SK-N-MC (cell line): ENCODE data around the gene ESR2.
"Not testable (repeated sequence)": the region's sequence is repeated elsewhere in the genome, so short reads cannot be mapped to it uniquely, and the experiment has no call there.

ENCODE experiments used
- DNase-seq: peaks from one replicate; pipeline ENCODE4 v3.0.0-alpha.2; 2011; ENCODE audit warnings: low read depth, low spot score
- H3K27ac ChIP-seq: fragments of 200-600 bp; sonication (generic); 2 replicates; pipeline ENCODE4 v1.5.1; 2016; ENCODE audit warnings: mixed run types
- H3K36me3 ChIP-seq: fragments of 200-600 bp; sonication (generic); 2 replicates; pipeline ENCODE4 v1.6.1; 2017; ENCODE audit warnings: antibody characterized with exemption, low read length, mixed read lengths; ENCODE audit not compliant: insufficient read depth
- H3K4me3 ChIP-seq: fragments of 200-600 bp; sonication (generic); 2 replicates; pipeline ENCODE4 v1.5.1; 2016
- H3K9ac ChIP-seq: fragments of 200-600 bp; sonication (generic); 2 replicates; pipeline ENCODE4 v1.8.0; 2017; ENCODE audit warnings: mixed run types, mixed read lengths; ENCODE audit not compliant: insufficient read length
- H3K9me3 ChIP-seq: fragments of 200-600 bp; sonication (generic); 2 replicates; pipeline ENCODE4 v1.6.1; 2017; ENCODE audit warnings: low read depth, mild to moderate bottlenecking, antibody characterized with exemption, low read length, moderate library complexity, mixed read lengths
- EZH2 ChIP-seq: fragments of 200-600 bp; sonication (generic); IDR thresholded peaks from one replicate; pipeline ENCODE4 v1.6.1; 2017; ENCODE audit warnings: antibody characterized with exemption
- FOXP2 ChIP-seq: optimal IDR thresholded peaks from 2 replicates; pipeline ENCODE3; 2011; ENCODE audit warnings: mild to moderate bottlenecking, moderate library complexity; ENCODE audit not compliant: insufficient read depth; ENCODE audit errors: extremely low read length, control extremely low read depth
- POLR2AphosphoS5 ChIP-seq: IDR thresholded peaks from 2 replicates; pipeline ENCODE4 v1.6.1; 2012; ENCODE audit warnings: mild to moderate bottlenecking, low read depth, low read length, borderline replicate concordance

The ESR2 gene

DNA sequence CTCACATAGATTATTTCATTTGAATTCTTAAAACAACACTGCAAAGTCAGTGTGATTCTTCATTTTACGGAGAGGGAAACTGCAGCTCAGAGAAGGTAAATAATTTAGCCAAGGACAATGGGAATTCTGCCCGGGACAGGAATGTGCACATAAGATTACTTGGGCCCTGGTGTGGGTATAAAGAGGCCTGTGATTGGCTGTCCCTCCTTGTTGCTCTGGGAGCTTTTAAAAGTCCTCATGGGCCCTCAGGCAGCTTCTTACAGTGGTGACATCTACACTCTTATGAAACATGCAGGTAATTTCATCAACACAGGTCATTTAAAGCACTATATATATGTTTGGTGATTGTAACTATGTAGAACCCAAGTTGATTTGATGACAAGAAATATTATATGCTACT is 100.3 kb downstream of the ESR2 start:
- Histone ChIP-seq H3K9ac (no peak overlapping the region), H3K27ac (no peak overlapping the region), H3K4me3 (no peak overlapping the region), H3K9me3 (no peaks in the 10 kb centered on the region), H3K36me3 (no peaks in the 10 kb centered on the region; the same call in 1 of the 2 replicates)
- no peak for DNase-seq
- TF ChIP-seq POLR2AphosphoS5: no peak
- no peak for TF ChIP-seq EZH2
- TF ChIP-seq FOXP2: no peak

- Histone ChIP-seq H3K9ac (no peak overlapping the region), H3K27ac (no peak overlapping the region), H3K4me3 (no peak overlapping the region), H3K9me3 (no peaks in the 10 kb centered on the region), H3K36me3 (no peaks in the 10 kb centered on the region; the same call in 1 of the 2 replicates)
- no peak for TF ChIP-seq EZH2
- no peak for DNase-seq
Observed at GRCh38 chr14:64191756-64192155, 102.4 kb downstream of the ESR2 start.

DNA sequence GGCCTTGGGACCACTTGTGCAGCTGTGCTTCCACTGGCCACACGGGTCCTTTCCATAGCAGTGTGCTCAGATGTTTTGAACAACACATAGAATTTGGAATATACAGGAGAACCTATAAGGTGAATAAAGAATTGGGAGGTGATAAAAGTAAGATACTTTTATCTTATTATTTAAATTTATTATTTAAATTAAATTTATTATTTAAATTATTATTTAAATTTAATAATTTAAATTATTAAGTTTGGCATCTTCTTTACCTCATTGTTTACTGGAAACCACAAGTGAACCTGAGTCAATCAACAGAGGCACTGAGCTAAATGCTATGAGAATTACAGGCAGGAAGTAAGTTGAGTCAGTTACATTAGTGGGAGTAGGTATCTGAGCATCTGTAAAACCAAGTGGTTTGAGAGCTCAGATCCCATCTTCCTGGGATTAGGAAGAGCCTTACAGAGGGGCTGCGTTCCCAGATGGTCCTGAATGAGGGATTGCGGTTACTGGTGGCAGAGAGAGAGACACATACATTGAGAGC is 103.1 kb downstream of the ESR2 start:
- DNase-seq: no peak
- H3K4me3 ChIP-seq: no peak overlapping the region
- H3K9me3 ChIP-seq: no peaks in the 10 kb centered on the region
- no peak overlapping the region for H3K9ac ChIP-seq
- TF ChIP-seq POLR2AphosphoS5 (no peak), FOXP2 (no peak), EZH2 (no peak)
- H3K36me3 ChIP-seq: no peaks in the 10 kb centered on the region; the same call in 1 of the 2 replicates
- no peak overlapping the region for H3K27ac ChIP-seq

- DNase-seq: no peak
- Histone ChIP-seq H3K9me3 (no peaks in the 10 kb centered on the region), H3K36me3 (no peaks in the 10 kb centered on the region; the same call in 1 of the 2 replicates)
Observed at GRCh38 chr14:64187331-64187730, 106.8 kb downstream of the ESR2 start.

GRCh38 chr14:64186231-64187129 is 107.7 kb downstream of the ESR2 start:
- no peaks in the 10 kb centered on the region; the same call in 1 of the 2 replicates for H3K36me3 ChIP-seq
- no peak for DNase-seq
- TF ChIP-seq EZH2: no peak
- TF ChIP-seq POLR2AphosphoS5: no peak
- TF ChIP-seq FOXP2: no peak
- H3K27ac ChIP-seq: no peak overlapping the region
- no peaks in the 10 kb centered on the region for H3K9me3 ChIP-seq
- H3K4me3 ChIP-seq: no peak overlapping the region
- H3K9ac ChIP-seq: no peak overlapping the region

More at GRCh38 chr14:64187331-64187730, 106.8 kb downstream of the ESR2 start:
- Histone ChIP-seq H3K4me3 (no peak overlapping the region), H3K27ac (no peak overlapping the region), H3K9ac (no peak overlapping the region)
- TF ChIP-seq POLR2AphosphoS5: no peak
- no peak for TF ChIP-seq FOXP2
- no peak for TF ChIP-seq EZH2

DNA sequence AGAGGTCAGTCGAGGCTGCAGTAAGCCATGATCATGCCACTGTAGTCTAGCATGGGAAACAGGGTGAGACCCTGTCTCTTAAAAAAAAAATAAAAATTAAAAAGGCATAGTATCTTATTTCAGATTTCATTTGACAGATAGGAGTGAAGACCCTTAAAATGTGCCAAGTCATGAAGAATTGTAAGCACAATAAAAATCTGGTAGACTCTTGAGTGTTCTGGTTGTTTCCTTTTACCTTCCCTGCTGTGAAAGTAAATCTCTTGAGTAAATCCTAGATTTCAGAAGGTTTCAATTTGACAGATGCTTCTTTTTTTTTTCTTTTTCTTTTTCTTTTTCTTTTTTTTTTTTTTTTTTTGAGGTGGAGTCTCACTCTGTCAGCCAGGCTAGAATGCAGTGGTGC is 109.0 kb downstream of the ESR2 start:
- TF ChIP-seq POLR2AphosphoS5: no peak
- no peak for TF ChIP-seq EZH2
- no peak for TF ChIP-seq FOXP2
- H3K27ac ChIP-seq: no peak overlapping the region
- peak; percentile 37 for DNase-seq
- no peaks in the 10 kb centered on the region for H3K9me3 ChIP-seq
- no peak overlapping the region for H3K4me3 ChIP-seq
- H3K9ac ChIP-seq: no peak overlapping the region
- peaks cover 4% of the 10 kb centered on the region; the same call in 1 of the 2 replicates for H3K36me3 ChIP-seq

GRCh38 chr14:64184103-64184729 is 110.0 kb downstream of the ESR2 start:
- TF ChIP-seq EZH2 (no peak), FOXP2 (no peak), POLR2AphosphoS5 (no peak)

DNA sequence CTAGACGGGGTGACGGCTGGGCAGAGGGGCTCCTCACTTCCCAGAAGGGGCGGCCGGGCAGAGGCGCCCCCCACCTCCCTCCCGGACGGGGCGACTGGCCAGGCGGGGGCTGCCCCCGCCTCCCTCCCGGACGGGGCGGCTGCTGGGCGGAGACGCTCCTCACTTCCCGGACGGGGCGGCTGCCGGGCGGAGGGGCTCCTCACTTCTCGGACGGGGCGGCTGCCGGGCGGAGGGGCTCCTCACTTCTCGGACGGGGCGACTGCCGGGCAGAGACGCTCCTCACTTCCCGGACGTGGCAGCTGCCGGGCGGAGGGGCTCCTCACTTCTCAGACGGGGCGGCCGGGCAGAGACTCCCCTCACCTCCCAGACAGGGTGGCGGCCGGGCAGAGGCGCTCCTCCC is 111.3 kb downstream of the ESR2 start:
- H3K9ac ChIP-seq, H3K9me3 ChIP-seq, H3K27ac ChIP-seq, H3K4me3 ChIP-seq, DNase-seq, H3K36me3 ChIP-seq: not testable (repeated sequence)

More at GRCh38 chr14:64184103-64184729, 110.0 kb downstream of the ESR2 start:
- Histone ChIP-seq H3K9ac (no peak overlapping the region), H3K27ac (0 out of 2 replicates have a peak overlapping the region, but pooled peaks have one; percentile 22), H3K36me3 (peaks cover 4% of the 10 kb centered on the region; the same call in 1 of the 2 replicates), H3K9me3 (no peaks in the 10 kb centered on the region), H3K4me3 (no peak overlapping the region)
- DNase-seq: no peak
